Brain pericyte (primary cell): Measurements from ENCODE around the gene MCEE.
"Not testable (repeated sequence)": the region's sequence is repeated elsewhere in the genome, so short reads cannot be mapped to it uniquely, and the experiment has no call there.

ENCODE experiments used
- DNase-seq: peaks from one replicate; pipeline ENCODE4 v3.0.0-alpha.2; 2012; ENCODE audit warnings: low read depth, low spot score

The MCEE gene

DNA sequence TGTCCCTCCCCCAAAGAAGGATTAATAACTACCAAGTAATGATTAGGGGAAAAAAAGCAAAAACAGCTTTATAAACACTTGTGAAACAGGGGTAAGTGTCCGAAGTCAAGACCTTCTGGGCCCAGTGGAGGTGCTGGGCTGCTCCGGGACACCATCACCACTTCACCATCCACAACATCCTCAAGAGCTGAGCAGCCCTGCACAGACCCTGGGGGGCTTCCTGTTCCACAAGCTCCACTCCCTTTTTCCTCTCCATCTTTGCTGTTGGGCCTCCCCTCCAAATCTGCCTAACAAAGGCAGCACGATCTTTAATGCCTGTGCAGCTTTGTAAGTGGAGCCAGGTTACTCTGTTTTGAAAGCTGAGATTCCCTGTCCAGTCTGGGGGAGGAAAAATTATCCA lies 46.7 kb downstream of the MCEE start:
- DNase-seq, result not testable (repeated sequence)

DNA sequence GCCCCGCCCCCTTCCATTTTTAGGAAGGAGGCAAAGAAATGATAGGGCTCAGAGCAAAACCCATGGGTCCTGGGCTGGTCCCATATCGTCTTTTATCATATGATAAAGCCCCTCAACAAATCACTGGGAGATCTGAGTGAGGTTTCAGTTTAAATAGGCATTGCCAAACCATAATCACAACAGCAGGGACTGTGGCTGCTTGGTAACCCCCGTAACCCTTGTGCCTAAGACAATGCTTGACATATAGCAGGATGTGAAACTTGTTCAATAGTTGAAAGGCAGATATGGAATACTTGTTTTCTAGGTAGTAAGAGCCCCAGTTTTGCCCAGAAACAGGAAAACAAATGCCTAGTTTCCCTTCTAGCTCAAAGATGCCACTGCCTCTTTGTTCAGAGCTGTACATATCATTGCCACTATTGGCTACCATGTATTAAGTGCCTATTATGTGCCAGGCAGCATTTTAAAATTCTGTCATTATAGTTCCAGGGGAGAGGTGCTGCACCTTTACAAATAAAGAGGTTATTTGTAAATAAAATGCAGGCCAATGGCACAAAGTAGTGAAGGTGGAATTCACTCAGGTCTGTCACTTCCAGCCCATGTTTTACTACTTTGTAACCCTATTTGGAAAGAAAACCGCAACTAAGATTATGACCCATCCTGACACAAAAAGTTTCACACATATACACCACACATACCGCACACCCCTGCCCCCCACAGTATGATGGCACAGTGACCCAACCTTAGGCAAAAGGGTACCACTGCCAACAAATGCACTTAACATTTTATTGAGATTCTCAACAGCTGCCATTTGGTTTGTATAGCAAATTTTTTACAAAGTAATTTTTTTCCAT lies 47.4 kb downstream of the MCEE start:
- no peak for DNase-seq

DNA sequence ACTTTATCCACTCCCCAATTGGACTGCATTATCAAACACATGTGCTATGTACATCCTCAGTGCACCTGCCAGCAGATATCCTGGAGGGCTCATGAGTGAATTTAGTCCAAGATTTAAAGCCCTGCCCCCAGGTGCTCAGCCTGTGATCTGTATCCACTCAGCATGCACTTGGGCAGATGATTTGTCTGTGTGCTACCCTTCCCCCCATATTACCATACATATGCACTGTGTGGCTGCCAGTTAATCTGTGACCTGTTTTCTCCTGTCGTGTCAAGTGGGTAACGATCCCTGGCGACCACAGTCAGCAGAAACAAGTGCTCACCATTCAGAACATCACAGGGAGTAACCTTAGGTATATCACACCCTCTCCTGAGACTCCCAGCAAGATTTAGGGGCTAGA lies 51.4 kb downstream of the MCEE start:
- DNase-seq, result no peak

DNA sequence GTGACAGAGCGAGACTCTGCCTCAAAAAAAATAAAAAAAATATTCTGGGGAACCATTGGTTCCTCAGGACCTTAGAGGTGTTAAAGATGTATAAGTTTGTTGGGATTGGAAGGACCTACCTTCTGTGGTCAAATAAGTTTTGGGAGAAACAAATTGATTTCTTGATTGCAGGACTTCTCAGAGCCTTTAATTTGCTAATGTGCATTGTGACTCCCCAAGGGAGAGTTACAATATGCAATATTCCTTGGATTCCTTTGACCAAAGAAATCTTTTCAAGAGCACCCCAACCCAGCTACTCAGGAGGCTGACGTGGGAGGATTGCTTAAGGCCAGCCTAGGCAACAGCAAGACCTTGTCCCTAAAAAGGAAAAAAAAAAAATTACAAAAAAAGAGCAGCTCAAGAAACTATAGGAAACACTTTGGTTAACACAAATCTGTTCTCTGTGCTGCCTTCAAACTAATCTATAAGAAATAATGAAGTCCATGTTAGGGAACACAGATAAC lies 55.1 kb downstream of the MCEE start:
- DNase-seq, result no peak

DNA sequence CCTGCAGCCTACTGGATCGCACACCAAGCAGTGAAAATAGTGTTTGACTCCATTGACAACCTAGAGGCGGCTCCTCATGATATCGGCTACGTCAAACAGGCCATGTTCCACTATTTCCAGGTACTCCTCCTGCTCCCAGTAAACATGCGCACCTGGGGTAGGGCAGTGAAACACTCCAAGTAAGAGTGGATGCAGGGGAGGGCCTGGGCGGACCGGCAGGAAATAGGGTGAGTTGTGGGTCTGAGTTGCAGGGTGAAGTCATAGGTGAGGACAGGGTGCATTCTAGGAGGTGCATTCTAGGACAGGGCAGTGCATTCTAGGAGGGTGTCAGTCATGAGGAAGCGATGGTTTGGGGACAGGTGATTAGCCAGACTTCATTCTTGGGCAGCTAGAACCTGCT lies 56.6 kb downstream of the MCEE start:
- no peak for DNase-seq

DNA sequence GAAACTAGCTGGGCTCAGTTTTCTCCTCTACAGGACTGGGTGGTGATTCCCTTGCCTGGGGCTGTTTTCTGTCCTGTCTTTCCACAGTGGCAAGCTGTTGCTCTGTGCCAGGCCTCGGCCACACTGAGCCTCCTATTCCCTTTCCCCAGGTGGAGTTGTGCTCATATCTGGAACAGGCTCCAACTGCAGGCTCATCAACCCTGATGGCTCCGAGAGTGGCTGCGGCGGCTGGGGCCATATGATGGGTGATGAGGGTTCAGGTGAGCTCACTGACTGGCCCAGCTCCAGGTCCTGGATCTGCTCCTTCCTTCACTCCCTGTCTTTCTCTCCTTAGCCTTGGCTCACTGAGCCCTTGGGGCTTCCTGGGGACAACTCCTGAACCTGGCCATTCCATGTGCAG lies 57.5 kb downstream of the MCEE start:
- DNase-seq, result no peak

DNA sequence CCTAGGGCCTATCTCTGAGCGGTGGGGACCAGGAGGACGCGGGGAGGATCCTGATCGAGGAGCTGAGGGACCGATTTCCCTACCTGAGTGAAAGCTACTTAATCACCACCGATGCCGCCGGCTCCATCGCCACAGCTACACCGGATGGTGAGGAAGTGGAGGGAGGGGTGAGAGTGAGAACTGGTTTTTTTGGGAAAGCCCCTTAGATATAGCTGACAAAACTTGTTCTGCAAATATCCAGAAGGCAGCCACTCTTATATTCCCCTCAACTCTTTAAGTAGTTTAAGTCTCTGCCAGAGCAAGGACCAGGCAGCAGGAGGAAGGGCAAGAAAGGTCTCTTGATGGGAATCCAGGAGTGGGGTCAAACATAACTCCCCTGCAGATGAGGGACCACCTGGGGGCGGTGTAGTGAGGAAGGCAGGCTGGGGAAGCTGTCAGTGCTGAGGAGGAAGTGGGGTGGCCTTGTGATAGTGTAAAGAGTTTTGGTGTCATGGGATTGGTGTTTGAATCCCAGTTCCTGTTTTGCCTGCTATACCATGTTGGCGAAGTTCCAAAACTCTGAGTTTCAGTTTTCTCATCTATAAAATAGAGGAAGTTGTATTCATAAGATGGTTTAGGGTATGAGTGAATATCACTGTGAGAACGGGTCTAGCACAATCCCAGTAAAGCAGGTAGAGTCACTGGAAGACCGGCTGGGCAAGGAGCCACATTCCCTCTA lies 58.2 kb downstream of the MCEE start:
- no peak for DNase-seq

DNA sequence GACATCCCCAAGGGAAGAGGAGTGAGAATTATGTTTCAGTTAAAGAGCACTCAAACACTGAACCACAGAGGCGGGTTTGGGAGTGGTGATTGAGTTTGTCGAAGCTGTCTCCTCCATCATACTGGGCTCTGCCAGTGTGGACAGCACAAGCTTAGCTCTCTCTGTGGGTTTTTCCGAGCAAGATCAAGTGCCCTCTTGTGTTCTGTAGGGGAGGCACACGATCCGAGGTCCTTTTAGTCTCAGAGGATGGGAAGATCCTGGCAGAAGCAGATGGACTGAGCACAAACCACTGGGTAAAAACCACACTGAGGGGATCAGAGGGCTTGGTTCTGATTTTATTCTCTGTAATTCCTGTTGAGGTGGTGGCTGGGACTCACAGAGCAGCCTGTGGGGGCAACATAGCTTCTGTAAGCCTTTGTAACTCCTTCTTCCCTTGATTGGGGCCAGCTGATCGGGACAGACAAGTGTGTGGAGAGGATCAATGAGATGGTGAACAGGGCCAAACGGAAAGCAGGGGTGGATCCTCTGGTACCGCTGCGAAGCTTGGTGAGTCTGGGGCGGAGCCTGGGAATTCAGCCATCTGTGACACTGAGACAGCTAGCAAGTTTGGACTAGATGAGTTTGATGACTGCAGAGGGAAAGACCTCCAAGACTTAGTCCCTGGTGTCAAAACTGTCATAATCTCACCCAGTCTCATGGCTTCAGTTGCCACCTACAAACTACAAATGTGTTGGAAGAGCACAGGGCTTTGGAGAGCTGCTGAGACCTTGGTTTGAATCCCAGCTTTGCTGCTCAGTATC lies 59.5 kb downstream of the MCEE start:
- no peak for DNase-seq

DNA sequence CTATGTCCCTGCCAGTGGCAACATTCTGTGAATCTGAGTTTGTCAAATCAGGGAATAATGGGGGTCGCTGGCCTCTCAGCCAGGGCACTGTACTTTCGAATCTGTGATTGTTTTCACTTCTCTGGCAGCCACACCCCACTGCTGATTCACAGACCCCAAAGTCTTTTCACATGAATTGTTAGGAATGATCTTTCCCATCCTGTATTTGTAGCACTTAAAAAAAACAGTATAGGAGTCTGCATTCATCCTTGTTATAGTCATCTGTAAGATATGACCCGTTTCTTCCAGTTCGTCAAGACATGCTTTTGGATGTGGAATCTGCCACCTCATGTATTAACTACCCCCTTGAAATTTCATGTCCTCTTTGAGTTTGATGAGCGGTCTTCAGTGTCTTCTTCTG lies 60.7 kb downstream of the MCEE start:
- no peak for DNase-seq

DNA sequence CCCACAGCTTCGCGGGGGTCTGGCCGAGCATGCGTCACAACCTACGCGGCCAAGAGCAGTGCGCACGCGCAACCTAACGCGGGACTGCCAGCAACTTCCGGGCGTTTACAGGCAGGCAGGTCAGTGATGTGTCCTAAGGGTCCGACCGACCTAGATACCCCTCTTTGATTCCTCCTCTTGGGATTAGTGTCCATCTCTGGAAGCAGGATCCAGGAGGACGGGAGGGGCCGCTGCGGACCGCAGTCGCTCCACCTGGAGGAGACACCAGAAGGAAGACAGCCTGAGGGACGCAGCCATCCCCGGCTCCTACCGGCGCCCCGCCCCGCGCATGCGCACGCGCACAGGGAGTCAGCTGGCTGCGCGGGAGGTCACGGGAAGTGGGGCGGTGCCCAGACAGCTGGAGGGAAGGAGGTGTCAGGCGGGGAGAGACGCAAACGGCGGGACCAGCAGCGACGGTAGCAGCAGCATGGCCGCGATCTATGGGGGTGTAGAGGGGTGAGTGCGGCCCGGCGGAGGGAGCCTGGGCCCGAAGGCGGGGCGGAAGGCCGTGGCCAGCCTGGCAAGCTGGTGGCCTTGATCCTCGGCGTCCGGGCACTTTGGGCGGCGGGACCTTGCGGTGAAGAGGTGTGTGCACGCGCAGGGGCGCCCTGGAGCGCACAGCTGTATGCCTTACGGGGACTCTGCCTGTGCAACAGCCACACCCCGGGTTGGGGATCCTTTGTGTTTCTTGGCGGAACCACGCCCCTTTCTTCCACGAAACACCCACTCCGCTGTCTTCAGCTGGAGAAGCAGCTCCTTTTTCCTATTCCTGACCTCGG lies 61.6 kb downstream of the MCEE start, which contains the start of gene NAGK:
TSS of gene NAGK (plus strand) at position 431 of the 818 bp plus-strand sequence. CDS start at position 467, 36 bp downstream.
- DNase-seq, result peak; percentile 92

DNA sequence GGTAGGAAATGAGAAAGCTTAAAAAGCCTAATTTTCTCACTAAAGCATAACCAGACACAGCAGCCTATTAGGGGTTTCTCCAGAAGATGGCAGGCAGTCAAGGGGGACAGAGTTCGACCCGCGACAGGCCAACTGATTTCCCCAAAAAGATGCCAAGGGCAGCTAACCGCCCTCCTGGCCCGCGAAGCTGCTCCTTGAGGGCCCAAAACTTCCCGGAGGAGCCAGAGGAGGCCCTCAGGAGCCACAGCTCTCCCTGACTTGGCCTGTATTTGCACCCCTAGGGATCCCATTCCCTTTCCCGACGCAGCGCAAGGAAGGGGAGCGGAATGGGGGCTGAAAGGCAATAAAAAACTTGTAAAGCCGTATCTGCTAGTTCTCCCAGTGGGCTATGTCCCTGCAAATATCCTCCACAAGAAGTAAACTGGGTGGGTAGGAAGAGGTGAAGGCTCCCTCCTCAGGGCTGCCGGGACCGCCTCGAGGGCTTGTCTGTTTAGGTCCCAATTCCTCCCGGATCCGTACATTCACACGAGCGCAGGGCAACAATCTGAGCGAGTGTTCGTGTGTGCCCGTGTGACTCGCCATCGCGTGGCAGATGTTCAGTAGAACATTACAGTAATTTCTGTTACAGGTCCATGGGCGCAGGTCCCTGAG lies 62.3 kb downstream of the MCEE start:
- no peak for DNase-seq

DNA sequence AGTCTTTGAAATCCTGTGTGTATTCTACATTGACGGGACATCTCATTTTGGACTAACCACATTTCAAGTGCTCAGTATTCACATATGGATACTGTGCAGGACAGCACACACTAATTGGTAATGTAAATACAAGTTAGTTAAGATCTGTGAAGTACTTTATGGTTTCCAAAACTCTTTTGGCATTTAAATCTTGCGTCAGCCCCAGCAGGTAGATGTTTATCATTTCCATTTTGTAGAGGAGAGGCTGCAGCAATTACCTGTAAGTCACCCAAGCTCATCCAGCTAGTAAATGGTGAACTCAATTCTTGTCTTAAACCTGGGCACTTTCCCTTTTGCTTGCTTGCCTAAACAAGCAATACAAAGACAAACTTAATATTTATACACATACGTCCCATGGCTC lies 63.2 kb downstream of the MCEE start:
- DNase-seq, result no peak

DNA sequence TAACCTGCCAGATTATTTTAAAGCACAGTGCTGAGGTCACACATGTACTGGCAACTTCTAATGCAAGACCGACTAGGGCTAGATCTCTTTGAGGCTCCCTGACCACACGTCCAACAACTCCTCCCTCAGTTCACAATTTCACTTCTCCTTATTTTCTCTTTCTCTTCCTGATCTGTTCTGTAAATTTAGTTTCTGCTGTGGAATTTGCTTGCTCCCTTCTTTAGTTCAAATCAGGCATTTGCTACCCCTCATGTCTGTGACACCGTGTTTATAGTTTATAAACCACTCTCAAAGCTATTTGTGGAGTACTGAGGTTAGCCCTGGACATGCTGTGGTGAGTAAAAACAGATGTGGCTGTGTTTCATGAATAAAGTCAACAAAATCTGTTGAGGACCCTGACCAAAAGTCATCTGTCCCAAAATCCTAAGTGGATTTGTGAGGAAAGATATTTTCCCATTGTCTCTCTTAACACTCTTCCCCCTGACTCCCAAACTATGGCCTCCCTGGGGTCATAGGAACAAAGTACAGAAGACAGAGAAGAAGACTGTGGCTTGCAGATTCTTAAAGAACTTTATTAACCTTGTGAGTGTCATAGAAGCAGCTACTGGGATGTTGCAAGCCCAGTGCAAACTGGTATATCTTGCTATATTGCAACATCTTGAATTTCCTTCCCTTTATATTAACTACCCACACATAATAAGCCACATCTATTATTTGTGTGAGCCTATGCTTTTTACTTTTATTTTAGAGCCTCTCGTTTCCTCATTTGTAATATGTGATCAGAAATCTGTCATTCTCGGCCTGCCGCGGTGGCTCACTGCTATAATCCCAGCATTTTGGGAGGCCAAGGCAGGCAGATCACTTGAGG lies 65.0 kb downstream of the MCEE start:
- no peak for DNase-seq

DNA sequence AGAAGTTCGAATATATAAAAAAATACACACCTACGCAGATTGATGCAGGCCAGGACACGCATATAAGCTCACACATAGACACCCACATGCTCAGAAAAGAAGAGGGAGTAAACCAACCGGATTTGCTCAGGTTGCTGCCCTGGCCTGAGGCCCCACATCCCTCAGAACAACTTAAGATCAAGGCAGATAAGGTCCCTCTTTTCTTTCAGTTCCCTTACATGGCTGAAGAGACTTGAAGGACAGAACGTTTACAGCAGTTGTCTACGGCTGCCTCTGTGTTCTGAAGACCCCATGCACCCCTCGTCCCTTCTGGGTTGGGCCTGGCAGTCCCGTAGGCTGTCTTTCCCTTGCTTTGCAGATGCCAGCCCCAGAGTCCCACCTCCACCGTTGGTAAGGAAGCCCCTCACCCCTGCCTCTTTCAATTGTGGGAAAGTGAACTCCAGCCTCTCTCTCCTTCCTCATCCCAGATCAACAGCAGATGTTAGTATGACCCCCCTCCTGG lies 65.9 kb downstream of the MCEE start:
- no peak for DNase-seq

DNA sequence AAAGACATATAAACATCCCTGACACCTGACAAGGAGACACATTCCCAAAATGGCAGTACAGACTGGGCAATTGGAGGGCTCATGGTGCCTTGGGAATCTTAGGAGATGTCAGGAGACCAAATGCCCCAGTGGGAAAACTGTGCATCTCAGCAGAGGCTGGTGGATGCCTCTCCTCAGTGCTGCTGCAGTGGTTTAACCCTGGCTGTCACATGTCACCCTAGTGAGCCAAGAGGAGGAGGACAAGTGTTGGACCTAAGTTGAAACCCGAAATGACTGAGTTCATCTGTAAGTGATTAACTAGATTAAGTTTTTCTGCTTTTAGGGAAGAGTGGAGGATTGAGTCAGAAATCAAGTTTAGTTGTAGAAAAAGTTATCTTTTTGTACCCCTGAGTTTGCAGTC lies 66.8 kb downstream of the MCEE start:
- no peak for DNase-seq

DNA sequence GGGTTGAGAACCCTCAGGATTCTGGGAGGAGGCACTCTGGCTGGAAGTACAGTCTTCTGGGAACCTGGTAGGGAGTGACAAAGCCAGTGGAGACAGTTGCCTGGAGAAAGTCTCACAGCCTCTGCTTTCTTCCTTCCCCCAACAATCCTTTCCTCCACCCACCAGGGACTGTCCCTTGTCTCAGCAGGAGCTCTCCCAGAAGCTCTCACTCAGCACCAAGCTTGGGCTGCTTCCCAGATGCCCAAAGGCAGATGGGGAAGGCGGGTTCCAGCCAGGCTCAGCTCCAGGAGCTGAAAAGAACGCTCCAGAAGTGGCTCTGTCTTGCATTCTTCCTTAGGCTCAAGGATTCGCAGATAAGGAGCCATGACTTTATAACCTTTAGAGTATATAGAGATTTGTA lies 69.2 kb downstream of the MCEE start:
- no peak for DNase-seq

DNA sequence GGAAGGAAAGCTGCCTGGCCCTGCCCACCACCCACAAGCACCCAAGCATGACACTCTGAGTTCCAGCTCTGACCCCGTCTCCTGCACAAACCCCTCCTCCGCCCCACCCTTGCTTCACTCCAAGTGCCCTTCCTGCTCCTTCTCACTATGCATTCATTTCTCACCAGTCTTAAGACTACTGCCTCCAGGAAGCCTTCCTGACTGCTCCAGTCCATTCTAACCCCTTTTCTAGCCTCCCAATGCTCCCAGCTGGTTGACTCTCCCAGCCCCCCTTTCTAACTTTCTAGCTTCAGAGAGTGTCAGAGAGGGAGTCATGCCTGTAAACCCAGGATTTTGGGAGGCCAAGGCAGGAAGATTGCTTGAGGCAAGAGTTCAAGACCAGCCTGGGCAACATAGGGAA lies 69.8 kb downstream of the MCEE start:
- no peak for DNase-seq
